VCaP (cell line): ENCODE results near the gene APOO.

Experiments
- H3K27ac ChIP-seq: fragments of 450-650 bp; 2 replicates; pipeline ENCODE4 v1.5.1; 2017
- TF ChIP-seq, protein P1 (sequence below): fragments of 450-650 bp; conservative IDR thresholded peaks from 2 replicates; pipeline ENCODE4 v1.5.1; 2017; ENCODE audit warnings: mild to moderate bottlenecking, moderate library complexity

The APOO gene

DNA sequence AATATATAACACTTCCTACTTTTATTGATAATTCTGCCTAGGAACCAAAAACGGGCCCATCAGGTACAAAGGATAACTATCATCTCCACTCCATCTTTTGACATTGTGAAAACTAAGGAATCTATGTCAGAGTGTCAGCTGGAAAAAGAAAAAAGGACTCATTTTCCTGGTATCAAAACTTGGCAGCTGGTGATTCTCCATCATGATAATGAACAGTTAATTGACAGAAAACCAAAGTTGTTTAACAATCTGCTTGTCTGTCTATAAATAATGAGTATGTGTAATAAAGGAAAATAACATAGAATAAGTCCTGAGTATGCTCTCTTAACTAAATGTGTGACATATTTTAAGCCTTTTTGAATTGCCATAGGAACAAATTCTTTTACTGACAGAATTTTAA lies 31.5 kb upstream of the APOO start:
- TF ChIP-seq, protein P1, sequence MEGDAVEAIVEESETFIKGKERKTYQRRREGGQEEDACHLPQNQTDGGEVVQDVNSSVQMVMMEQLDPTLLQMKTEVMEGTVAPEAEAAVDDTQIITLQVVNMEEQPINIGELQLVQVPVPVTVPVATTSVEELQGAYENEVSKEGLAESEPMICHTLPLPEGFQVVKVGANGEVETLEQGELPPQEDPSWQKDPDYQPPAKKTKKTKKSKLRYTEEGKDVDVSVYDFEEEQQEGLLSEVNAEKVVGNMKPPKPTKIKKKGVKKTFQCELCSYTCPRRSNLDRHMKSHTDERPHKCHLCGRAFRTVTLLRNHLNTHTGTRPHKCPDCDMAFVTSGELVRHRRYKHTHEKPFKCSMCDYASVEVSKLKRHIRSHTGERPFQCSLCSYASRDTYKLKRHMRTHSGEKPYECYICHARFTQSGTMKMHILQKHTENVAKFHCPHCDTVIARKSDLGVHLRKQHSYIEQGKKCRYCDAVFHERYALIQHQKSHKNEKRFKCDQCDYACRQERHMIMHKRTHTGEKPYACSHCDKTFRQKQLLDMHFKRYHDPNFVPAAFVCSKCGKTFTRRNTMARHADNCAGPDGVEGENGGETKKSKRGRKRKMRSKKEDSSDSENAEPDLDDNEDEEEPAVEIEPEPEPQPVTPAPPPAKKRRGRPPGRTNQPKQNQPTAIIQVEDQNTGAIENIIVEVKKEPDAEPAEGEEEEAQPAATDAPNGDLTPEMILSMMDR, result no peak
- H3K27ac ChIP-seq, result no peak overlapping the region

DNA sequence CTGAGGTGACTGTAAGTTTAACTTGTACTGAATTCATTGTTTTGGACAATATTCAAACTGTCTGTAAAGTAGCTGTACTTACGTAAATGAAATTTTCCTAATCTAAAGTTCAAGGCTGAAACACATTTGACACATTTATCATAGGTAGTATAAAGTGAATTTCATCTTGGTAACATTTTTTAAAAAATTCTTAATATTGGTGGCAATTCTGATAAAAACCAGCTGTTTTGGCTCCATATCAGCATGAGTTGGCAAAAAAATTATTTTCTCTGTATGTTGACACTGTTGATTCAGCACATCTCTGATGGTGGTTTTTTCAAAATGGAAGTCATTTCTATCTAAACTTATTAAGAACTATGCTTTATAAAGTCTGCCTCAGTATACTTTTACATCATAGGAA lies 31.0 kb upstream of the APOO start:
- no peak overlapping the region for H3K27ac ChIP-seq
- TF ChIP-seq, protein P1, result no peak

DNA sequence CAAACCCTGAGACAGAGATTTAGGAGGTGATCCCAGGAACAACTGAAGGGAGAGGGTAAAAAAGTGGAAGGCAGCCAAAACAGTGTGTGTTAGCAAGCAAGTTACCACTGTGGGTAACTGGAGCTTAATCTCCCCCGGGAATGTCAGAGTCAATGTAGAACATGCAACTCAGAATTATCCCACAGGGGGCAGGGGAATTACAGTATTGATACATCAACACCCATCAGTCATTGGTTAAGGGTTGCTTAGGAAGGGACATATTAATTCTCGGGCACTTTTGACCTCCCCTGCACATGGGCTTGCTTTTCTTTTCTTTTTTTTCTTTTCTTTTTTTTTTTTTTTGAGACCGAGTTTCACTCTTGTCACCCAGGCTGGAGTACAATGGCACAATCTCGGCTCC lies 29.4 kb upstream of the APOO start:
- TF ChIP-seq, protein P1, result no peak
- H3K27ac ChIP-seq, result no peak overlapping the region

DNA sequence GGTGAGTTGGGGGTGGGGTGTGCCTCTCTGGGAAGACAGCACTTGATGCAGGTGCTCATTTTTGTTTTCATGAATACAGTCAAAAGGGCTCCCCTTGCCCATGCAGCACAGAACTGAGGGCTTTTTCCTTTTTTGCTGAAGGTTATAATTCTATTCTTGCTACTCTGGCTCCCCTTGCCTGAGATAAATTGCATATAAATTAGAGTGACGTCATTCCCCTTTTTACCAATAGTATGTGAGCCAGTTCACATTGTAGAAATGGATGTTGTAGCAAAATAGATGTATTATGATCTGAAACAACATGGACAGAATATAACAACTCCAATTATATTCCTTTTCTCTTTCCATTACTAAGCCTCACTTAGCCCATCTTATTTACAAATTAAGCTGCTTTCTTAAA lies 28.4 kb upstream of the APOO start:
- TF ChIP-seq, protein P1, result no peak
- H3K27ac ChIP-seq, result no peak overlapping the region

- H3K27ac ChIP-seq, result no peak overlapping the region
- TF ChIP-seq, protein P1, result no peak
Observed at GRCh38 chrX:23935106-23935505, 27.4 kb upstream of the APOO start.

- TF ChIP-seq, protein P1, result no peak
- peak overlapping the region; percentile 34; the same call in 1 of the 2 replicates for H3K27ac ChIP-seq
Observed at GRCh38 chrX:23932046-23932445, 24.3 kb upstream of the APOO start.

GRCh38 chrX:23930894-23931604 lies 23.3 kb upstream of the APOO start:
- H3K27ac ChIP-seq, result peak overlapping the region; percentile 34; the same call in 1 of the 2 replicates
- TF ChIP-seq, protein P1, result no peak
